GM19468 (cell line): ENCODE data around the gene TMEM184A.

Experiments used
- ATAC-seq: cut with Tn5 transposase; IDR thresholded peaks from one replicate; pipeline ENCODE4 v1.9.1; 2021; ENCODE audit warnings: mild to moderate bottlenecking, moderate library complexity, moderate number of reproducible peaks; ENCODE audit not compliant: unreplicated experiment; ENCODE audit errors: extremely low read depth

TMEM184A gene

GRCh38 chr7:1554333-1555045 lies 1.5 kb downstream of the TMEM184A start:
- ATAC-seq: no peak

DNA sequence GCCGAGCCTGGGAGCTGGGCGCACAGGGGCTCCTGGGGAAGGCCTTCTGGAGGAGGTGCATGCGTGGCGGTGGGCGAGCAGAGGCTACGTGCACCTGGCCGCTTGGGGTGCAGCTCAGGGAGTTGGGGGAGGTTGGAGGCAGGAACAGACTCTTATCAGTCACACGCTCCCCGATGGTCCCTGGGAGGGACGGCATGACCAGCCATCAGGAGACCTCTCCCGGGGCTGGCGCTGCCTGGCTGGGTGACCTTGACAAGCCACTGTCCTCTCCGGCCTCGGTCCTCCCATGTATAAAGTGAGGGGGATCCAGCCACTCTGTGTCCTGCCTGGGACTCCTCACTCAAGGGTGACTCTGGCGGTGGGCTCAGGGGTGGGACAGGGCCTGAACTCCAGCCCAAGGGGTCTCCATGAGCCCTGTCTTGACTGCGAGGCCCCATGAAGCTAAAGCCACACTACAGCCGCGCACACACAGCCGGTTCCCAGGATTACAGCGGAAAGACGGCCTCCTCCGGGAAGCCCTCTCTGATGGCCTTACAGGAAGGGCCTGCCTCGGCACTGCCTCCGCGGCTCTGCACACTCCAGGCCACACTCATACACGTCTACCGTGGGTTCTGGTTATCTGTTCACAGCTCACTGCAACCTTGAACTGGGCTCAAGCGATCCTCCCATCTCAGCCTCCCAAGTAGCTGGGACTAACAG lies 2.3 kb downstream of the TMEM184A start:
- ATAC-seq: no peak

DNA sequence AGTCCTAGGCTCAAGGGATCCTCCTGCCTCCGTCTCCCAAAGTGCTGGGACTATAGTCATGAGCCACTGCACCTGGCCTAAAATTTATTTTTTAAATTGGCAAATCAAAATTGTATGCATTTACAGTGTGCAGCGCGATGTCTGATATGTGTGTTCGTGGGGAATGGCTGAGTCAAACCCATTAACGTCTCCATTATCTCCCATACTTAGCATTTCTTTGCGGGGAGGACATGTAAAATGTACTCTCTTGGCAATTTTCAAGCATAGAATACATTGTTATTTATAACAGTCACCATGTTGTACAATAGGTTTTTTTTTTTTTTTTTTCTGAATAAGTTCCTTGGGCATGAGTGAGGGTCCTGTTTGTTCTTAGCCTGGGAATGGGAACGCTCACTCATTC lies 3.8 kb downstream of the TMEM184A start:
- ATAC-seq: no peak

DNA sequence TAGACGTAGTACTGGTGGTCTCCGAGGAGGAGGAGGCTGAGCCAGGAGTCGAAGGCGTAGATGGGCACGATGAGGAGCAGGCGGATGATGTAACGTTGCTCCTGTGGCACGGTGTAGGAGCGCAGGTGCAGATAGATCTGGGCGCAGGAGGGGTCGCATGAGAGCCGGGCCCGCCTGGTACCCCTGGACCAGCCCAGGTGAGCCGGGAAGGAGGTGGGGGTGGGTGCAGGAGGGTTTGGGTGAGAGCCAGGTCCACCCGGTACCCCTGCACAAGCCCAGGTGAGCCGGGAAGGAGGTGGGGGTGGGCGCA lies 5.2 kb downstream of the TMEM184A start:
- ATAC-seq: no peak

DNA sequence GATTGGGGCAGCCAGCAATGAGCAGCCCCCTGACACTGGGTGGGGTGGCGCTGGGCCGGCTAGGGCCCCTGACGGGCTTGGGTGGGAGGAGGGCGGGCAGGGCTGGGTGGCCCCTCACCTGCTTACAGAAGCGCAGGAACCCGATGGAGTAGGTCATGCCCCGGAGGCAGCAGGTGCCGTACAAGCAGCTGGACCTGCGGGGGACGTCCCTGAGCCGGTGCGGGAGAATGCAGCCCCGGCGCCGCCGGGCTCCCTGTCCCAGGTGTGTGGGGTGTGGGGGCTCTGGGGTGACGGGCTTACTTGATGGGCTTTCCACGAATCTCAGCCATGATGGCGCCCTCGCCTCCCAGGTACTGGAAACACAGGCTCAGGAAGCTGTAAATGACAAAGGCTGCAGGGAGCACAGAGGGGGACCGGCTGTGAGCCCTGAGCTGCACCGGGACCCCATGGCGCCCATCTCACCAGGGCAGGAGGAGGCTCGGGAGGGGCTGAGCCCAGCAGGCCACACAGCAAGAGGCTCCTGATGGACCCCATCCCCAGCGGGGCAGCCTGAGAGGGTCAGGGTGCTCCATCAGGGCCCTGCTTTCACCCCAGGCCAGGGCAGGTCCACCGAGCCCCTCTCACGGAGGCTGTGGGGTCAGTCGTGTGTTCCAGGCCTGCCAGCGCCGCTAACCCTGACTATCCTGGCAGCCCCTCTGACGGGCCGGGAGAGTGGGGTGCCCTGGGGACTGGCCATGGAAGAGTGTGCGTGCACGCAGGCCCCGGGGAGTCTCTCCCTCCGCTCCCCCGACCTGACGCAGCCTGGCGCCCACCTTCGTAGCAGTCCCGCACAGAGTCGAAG lies 5.8 kb downstream of the TMEM184A start:
- no peak for ATAC-seq

- ATAC-seq: no peak
These were observed 6.5 kb downstream of the TMEM184A start for GRCh38 chr7:1549357-1550004.

GRCh38 chr7:1548944-1549343 lies 7.1 kb downstream of the TMEM184A start:
- no peak for ATAC-seq

GRCh38 chr7:1548438-1548831 lies 7.6 kb downstream of the TMEM184A start:
- no peak for ATAC-seq

DNA sequence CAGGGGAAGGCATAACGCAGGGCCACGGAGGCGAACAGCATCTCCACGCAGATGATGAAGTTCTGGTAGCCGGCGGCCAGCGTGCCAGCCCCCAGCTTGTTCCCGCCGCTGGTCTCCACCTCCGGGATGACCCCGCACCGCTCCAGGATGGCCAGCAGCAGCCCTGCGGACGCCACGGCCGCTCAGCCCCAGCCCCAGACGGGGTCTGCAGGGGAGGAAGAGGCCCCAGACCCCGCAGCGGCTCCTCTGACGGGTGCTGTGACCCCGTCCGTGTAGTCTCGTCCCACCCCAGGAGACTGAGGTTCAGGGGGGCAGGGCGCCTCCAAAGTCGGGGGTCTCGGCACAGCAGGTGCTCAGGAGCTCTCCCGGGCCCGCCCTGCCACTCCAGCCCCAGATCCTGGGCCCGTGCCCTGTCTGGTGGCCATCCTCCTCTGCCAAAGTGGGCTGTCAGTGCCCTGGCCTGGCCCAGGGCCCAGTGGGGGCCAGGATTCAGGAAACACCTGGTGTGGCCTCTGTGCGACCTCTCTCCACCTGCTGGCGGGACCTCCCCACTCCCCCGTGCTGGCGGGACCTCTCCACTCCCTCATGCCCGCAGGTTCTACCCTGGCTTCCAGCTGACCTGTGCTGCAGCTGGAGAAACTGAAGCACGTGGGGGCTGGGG lies 8.1 kb downstream of the TMEM184A start:
- no peak for ATAC-seq

DNA sequence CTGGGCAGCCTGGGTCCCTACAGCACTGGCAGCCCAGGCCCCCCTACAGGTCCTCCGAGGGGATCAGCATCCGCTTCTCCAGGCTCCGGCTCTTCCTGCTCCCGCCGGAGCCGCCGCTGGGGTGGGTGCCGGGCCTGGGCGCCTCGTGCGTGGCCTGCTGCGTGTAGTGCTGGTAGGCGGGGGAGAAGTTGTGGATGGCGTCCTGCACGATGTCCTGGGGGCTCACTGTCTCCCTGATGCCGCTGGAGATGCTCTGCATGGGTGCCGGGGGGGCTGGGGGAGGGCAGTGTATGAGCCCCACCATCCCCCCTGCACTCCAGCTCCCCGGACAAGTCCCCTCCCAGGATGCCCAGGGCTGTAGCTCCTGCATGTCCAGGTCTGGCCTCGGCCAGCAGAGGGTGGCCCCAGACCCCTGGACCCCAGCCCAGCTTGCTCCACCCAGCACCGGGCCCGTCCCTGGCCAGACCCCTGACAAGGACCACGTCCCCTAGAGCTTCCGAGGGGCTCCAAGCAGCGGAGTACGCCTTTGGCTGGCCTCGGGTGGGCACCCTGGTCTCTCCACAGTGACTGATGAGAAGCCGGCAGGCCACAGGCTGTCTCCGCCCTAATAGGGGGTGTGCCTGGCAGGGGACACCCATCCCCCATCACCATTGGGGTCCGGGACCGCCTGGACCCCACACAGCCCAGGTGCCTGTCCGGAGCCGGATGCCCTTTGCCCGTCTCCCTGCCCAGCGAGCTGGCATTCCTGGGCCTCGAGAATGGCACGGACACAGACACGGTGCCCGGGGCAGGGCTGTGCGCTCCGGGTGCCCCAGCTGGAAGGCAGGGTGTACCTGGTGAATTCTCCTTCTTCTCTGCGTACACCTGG lies 8.9 kb downstream of the TMEM184A start:
- ATAC-seq: no peak

- ATAC-seq: no peak
These were observed 9.6 kb downstream of the TMEM184A start for GRCh38 chr7:1546274-1546908.

DNA sequence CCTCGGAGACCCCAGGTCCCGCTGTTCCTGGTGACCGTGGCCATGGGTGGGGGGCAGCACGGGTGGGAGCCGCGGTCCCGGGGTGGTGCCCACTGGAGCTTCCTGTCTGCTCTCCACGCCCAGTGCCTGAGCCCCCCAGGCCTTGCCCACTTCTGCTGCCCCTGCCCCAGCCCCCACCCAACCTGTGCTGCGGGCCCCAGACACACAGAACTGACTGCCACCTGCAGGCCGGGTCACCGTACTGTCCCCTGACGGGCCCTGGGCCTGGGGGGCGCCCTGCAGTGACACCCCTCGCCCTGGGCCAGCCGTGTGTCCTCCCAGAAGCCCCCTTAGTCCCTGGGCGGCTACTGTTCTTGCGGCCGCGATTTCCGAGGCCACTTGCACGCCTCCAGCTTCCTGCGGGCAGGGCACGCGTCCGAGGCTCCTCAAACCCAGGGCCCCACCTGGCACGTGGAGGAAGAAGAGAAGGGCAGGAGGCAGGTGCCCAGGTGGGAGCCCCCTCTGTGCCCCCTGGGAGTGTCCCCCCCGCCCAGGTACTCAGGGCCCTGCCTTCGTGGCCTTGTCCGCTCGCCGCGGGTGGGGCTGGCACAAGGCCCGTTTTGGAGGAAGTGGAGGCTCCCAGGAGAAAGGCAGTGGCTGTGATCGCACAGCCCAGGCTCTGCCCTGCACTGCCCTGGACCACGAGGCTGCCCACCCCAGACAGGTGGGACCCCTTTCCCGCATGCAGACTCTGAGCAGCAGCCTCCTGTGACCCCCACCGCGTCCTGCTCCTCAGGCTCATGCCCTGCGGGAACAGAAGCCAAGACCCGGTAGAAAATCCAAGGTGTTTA lies 10.4 kb downstream of the TMEM184A start:
- no peak for ATAC-seq

DNA sequence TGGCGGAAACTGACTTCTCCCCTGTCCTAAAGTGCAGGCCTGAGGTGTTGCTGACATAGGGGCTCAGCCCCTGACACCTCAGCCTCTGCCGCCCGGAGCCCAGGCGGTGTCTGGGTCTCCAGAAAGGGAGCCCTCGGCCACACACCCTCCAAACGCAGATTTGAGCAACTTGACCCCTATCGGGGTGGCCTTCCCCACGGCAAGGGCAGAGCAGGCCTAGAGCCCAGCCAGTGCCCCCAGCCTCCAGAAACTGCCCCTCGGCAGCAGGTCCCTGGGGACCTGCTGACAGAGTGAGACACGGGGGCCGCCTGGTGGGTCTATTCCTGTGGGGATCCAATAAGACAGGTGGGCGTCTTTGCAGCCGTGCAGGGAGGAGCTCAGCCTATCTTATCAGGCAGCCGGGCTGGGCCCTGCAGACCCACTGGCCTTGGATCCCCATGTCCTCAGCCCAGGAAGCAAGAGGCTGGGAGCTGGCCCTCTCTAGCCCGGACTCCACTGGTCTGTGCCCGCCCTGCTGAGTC lies 11.0 kb downstream of the TMEM184A start:
- ATAC-seq: no peak

DNA sequence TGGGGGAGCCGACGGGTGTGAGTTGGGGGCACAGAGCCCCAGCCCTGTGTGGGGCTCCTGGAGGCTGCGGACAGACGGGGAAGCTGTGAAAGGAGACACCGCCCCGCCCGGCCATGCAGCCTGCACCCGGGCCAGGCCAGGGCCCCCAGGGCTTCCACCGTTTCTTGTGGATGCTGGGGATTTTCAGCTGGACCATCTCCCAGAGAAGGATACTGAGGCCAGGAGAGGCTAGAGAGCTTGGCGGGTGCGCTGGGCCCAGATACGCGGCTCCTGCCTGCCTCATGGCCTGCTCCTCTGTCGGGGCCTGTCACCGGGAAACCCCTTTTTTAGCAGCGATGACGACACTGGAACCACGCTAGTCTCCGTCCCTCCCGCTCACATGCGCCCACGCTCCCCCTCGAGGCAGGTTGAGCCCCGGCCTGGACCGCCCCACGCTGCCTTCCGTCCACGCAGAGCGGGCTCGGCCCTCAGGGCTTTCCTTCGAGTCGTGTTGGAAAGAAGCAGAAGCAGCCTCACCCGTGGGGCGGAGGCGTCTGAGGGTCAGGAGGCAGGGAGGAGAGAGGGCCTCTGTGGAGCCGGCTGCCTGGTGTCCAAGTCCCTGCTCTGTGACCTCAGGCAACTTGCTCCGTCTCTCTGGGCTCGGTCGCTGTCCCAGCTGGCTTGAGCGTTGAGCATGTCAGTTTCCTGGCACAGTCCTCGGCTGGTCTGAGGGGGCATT lies 11.7 kb downstream of the TMEM184A start:
- no peak for ATAC-seq

GRCh38 chr7:1543826-1544177 lies 12.2 kb downstream of the TMEM184A start:
- no peak for ATAC-seq

DNA sequence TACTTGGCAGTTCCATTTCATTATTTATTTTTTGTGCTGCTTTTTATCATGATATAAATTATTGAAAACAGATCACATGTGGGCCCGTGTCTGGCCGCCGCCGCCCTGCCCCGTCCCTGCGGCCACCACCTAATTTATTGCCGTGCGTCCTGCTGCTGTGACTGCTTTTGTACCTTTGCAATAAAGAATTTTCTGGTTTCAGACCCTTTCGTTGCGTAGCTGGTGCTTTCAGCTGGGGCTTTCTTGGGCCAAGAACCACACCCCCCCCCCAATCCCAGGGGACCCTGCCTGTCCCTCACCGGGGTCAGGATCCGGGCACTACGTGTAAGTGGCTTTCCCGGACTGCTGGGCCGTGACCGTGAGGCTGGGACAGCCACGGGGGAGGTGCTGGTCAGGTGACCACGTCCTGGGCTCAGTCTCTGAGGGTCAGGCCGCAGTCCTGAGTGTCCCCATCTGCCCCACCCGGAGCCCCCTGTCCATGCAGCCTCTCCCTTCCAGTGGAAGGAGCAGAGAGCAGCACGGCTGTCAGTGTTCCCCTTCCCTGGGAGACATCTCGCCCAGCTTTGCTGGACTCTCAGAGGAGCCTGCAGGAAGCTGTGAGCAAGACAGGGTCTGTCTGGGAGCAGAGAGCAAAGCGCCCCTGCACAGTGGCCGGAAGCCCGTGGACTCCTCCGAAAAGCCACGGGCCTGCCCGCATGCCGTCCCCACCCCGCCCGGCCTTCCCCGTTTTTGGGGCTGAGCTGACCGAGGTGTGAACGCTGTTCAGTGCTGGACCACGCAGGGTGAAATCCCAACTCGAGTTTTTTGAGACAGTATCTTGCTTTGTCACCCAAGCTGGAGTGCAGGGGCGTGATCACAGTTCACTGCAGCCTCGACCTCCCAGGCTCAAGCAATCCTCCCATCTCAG lies 12.9 kb downstream of the TMEM184A start:
- ATAC-seq: no peak
